ENCODE results near the gene GTPBP2.

DNA sequence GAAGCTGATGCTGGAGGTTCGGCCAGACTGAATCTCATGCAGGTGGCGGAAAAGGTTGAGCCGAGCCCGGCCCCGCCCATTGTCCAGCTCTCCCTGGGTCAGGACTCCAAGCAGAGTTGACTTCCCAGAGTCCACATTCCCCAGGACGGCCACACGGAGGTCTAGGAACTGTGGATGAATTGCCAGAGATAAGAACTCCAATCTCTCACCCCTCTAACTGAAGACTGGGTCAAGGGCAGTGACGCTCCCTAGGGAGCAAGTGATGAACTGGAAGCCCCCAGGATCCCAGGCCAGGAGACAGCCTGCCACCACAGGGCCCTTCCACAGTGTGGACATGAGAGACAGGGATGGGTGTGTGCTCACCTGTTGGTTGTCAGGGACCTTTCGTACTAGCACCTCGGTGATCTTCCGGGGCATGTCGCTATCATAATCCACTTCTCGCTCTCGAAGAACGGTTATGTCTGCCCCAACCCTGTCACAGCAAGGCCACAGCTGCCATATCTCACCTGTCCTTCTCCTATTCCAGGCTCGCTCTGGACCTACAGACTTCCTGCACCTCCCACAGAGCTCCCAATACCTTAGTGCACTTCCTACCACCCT is 3.6 kb downstream of the GTPBP2 start:
- TF ChIP-seq EZH2 (IDR thresholded peaks at IDR 0.05; ENCODE audit: borderline replicate concordance, low read length) = no peak
- TF ChIP-seq, protein P1, sequence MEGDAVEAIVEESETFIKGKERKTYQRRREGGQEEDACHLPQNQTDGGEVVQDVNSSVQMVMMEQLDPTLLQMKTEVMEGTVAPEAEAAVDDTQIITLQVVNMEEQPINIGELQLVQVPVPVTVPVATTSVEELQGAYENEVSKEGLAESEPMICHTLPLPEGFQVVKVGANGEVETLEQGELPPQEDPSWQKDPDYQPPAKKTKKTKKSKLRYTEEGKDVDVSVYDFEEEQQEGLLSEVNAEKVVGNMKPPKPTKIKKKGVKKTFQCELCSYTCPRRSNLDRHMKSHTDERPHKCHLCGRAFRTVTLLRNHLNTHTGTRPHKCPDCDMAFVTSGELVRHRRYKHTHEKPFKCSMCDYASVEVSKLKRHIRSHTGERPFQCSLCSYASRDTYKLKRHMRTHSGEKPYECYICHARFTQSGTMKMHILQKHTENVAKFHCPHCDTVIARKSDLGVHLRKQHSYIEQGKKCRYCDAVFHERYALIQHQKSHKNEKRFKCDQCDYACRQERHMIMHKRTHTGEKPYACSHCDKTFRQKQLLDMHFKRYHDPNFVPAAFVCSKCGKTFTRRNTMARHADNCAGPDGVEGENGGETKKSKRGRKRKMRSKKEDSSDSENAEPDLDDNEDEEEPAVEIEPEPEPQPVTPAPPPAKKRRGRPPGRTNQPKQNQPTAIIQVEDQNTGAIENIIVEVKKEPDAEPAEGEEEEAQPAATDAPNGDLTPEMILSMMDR (IDR thresholded peaks at IDR 0.05; ENCODE audit: low read length) = no peak

All from OCI-LY1 (cell line).